Loucy (cell line): ENCODE measurements around the gene CHRND.

Source experiments
- H2AFZ ChIP-seq: fragments of 200-600 bp; sonication (generic); 2 replicates; pipeline ENCODE4 v1.6.0; 2016; ENCODE audit warnings: antibody characterized with exemption, mild to moderate bottlenecking, low read length, moderate library complexity
- H3F3A ChIP-seq: fragments of 200-600 bp; 2 replicates; pipeline ENCODE4 v1.6.0; 2016; ENCODE audit warnings: antibody characterized with exemption, low read depth, mild to moderate bottlenecking
- H3K27me3 ChIP-seq: fragments of 200-600 bp; sonication (generic); 2 replicates; pipeline ENCODE4 v1.6.1; 2014; ENCODE audit warnings: low read length, mild to moderate bottlenecking; ENCODE audit not compliant: insufficient read depth, poor library complexity, severe bottlenecking
- H3K36me3 ChIP-seq: fragments of 200-600 bp; sonication (generic); 2 replicates; pipeline ENCODE4 v1.6.1; 2016; ENCODE audit warnings: low read length; ENCODE audit not compliant: insufficient read depth
- H3K4me1 ChIP-seq: fragments of 200-600 bp; sonication (generic); 2 replicates; pipeline ENCODE4 v1.5.1; 2014; ENCODE audit warnings: low read length, mild to moderate bottlenecking; ENCODE audit not compliant: insufficient read depth, poor library complexity, severe bottlenecking
- H3K4me2 ChIP-seq: fragments of 200-600 bp; sonication (generic); 2 replicates; pipeline ENCODE4 v1.6.0; 2014; ENCODE audit warnings: antibody characterized with exemption, low read length, low read depth, mild to moderate bottlenecking; ENCODE audit not compliant: poor library complexity, severe bottlenecking
- H3K4me3 ChIP-seq: fragments of 200-600 bp; sonication (generic); 2 replicates; pipeline ENCODE4 v1.5.1; 2014; ENCODE audit warnings: low read length, mild to moderate bottlenecking, mixed read lengths; ENCODE audit not compliant: poor library complexity, severe bottlenecking
- H3K79me2 ChIP-seq: fragments of 200-600 bp; sonication (generic); 2 replicates; pipeline ENCODE4 v1.6.1; 2014; ENCODE audit warnings: low read length; ENCODE audit not compliant: insufficient read depth
- H3K9ac ChIP-seq: fragments of 200-600 bp; sonication (generic); 2 replicates; pipeline ENCODE4 v1.6.0; 2014; ENCODE audit warnings: mild to moderate bottlenecking, low read depth, low read length, moderate library complexity; ENCODE audit not compliant: poor library complexity, severe bottlenecking
- H3K9me2 ChIP-seq: fragments of 200-600 bp; sonication (generic); replicated peaks from 2 replicates; pipeline ENCODE4 v1.6.1; 2016; ENCODE audit warnings: low read depth, low read length, mixed read lengths
- H3K9me3 ChIP-seq: fragments of 200-600 bp; sonication (generic); 2 replicates; pipeline ENCODE4 v1.6.1; 2014; ENCODE audit warnings: mild to moderate bottlenecking, antibody characterized with exemption, low read length, low read depth; ENCODE audit not compliant: insufficient read depth
- H4K20me1 ChIP-seq: fragments of 200-600 bp; sonication (generic); 2 replicates; pipeline ENCODE4 v1.6.0; 2014; ENCODE audit warnings: antibody characterized with exemption, low read length, mild to moderate bottlenecking; ENCODE audit not compliant: insufficient read depth, poor library complexity, severe bottlenecking
- CTCF ChIP-seq: fragments of 200-600 bp; sonication (generic); conservative IDR thresholded peaks from 2 replicates; pipeline ENCODE4 v1.5.1; 2014; ENCODE audit warnings: mild to moderate bottlenecking, antibody characterized with exemption, low read length
- EZH2phosphoT487 ChIP-seq: fragments of 200-600 bp; IDR thresholded peaks from 2 replicates; pipeline ENCODE4 v1.6.1; 2018; ENCODE audit warnings: antibody characterized with exemption, mild to moderate bottlenecking, moderate library complexity, borderline replicate concordance

The CHRND gene

GRCh38 chr2:232488721-232489300 lies 37.1 kb upstream of the CHRND start:
- Histone ChIP-seq H3K4me1 (no peaks in the 10 kb centered on the region), H4K20me1 (no peaks in the 10 kb centered on the region), H3K36me3 (no peaks in the 10 kb centered on the region), H3K4me2 (no peak overlapping the region), H3K9ac (no peak overlapping the region), H3K9me3 (no peaks in the 10 kb centered on the region), H3K27me3 (peaks cover 10% of the 10 kb centered on the region), H3K79me2 (no peaks in the 10 kb centered on the region), H3K4me3 (no peak overlapping the region), H3F3A (no peaks in the 10 kb centered on the region), H2AFZ (no peak overlapping the region), H3K9me2 (no peaks in the 10 kb centered on the region)
- TF ChIP-seq CTCF (no peak), EZH2phosphoT487 (no peak)

GRCh38 chr2:232489516-232490220 lies 36.3 kb upstream of the CHRND start:
- Histone ChIP-seq H3K4me2 (no peak overlapping the region), H2AFZ (no peak overlapping the region), H3K9me2 (no peaks in the 10 kb centered on the region), H3K79me2 (no peaks in the 10 kb centered on the region), H3K36me3 (no peaks in the 10 kb centered on the region), H4K20me1 (no peaks in the 10 kb centered on the region), H3F3A (no peaks in the 10 kb centered on the region), H3K4me1 (no peaks in the 10 kb centered on the region), H3K4me3 (no peak overlapping the region), H3K9ac (no peak overlapping the region), H3K27me3 (peaks cover 10% of the 10 kb centered on the region), H3K9me3 (no peaks in the 10 kb centered on the region)
- no peak for TF ChIP-seq CTCF
- TF ChIP-seq EZH2phosphoT487 = no peak

GRCh38 chr2:232490221-232491138 lies 35.5 kb upstream of the CHRND start:
- Histone ChIP-seq H3K79me2 (no peaks in the 10 kb centered on the region), H3K9ac (no peak overlapping the region), H3K9me3 (no peaks in the 10 kb centered on the region), H3K27me3 (peaks cover 10% of the 10 kb centered on the region), H3K9me2 (no peaks in the 10 kb centered on the region), H3K4me3 (no peak overlapping the region), H3K4me2 (no peak overlapping the region), H3K4me1 (no peaks in the 10 kb centered on the region), H4K20me1 (no peaks in the 10 kb centered on the region), H3F3A (no peaks in the 10 kb centered on the region), H2AFZ (no peak overlapping the region), H3K36me3 (no peaks in the 10 kb centered on the region)
- no peak for TF ChIP-seq CTCF
- TF ChIP-seq EZH2phosphoT487 = no peak
